Astrocyte of the spinal cord (primary cell): ENCODE results near the gene ANKRD45.
"Not testable (repeated sequence)": the region's sequence is repeated elsewhere in the genome, so short reads cannot be mapped to it uniquely, and the experiment has no call there.

Experiments
- DNase-seq: peaks from one replicate; pipeline ENCODE4 v3.0.0; 2011; ENCODE audit warnings: low read depth, low spot score
- H3K4me3 ChIP-seq: 2 replicates; pipeline ENCODE4 v1.5.1; 2011; ENCODE audit warnings: low read depth, mild to moderate bottlenecking, low read length, moderate library complexity
- in situ Hi-C: cut with HindIII; loops from 2 replicates; pipeline ENCODE4 v1.10.0; 2017; ENCODE audit warnings: low sequenced_read_pairs
- TF ChIP-seq, protein P1 (sequence below): IDR thresholded peaks from 2 replicates; pipeline ENCODE4 v1.5.1; 2012; ENCODE audit warnings: low read depth, mild to moderate bottlenecking, low read length, inconsistent platforms

ANKRD45 gene

DNA sequence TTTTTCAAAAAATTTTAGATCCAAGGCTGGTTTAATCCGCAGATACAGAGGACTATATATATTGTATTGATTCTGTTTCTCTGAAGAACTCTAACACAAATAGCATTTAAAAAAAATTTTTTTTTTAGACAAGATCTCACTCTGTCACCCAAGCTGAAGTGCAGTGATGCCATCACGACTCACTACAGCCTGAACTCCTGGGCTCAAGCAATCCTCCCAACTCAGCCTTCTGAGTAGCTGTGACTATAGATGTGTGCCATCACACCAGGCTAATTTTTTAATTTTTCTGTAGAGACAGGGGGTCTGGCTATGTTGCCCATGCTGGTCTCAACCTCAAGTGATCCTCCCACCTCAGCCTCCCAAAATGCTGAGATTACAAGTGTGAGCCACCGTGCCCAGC is 3.0 kb downstream of the ANKRD45 start:
- no peak for DNase-seq
- no peak overlapping the region for H3K4me3 ChIP-seq
- in situ Hi-C loops: no loop called here
- TF ChIP-seq, protein P1, sequence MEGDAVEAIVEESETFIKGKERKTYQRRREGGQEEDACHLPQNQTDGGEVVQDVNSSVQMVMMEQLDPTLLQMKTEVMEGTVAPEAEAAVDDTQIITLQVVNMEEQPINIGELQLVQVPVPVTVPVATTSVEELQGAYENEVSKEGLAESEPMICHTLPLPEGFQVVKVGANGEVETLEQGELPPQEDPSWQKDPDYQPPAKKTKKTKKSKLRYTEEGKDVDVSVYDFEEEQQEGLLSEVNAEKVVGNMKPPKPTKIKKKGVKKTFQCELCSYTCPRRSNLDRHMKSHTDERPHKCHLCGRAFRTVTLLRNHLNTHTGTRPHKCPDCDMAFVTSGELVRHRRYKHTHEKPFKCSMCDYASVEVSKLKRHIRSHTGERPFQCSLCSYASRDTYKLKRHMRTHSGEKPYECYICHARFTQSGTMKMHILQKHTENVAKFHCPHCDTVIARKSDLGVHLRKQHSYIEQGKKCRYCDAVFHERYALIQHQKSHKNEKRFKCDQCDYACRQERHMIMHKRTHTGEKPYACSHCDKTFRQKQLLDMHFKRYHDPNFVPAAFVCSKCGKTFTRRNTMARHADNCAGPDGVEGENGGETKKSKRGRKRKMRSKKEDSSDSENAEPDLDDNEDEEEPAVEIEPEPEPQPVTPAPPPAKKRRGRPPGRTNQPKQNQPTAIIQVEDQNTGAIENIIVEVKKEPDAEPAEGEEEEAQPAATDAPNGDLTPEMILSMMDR: no peak

DNA sequence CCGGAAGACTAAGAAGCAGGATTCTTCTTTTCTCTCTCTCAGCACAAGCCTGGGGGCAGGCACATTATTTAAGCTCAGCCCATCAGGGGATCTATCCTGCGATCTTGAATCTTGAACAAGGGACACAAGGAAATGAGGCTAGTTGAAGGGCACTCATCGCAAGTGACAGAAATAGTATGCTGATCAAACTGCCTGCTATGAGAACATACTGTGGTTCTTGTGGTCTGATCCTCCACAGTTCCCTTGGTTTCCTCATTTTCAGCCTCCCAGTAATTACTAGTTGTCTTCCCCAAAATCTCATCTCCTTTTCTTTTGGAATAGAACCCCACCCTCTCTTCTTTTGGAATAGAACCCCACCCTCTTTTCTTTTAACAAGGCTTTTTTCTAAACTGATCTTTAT is 6.5 kb downstream of the ANKRD45 start:
- in situ Hi-C loops: no loop called here
- no peak for DNase-seq
- TF ChIP-seq, protein P1: no peak
- H3K4me3 ChIP-seq: no peak overlapping the region

DNA sequence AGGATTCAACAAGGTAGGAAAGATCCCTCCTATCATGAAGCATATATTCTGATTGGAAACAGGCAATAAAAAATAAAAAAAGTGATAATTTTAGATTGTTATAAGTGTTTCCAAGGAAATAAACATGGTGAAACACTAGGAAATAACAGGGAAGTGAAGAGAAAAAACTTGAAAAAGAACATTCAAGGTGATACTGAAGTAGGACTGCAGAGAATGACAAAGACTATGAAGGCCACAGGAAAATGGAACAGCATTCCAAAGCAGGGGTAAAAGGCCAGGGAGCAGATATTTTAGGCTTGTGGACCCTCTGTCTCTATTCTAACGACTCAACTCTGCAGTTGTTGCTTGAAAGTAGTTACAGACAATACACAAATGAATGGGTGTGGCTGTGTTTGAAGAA is 7.9 kb downstream of the ANKRD45 start:
- no peak overlapping the region for H3K4me3 ChIP-seq
- no peak for DNase-seq
- TF ChIP-seq, protein P1: no peak
- in situ Hi-C loops: no loop called here

DNA sequence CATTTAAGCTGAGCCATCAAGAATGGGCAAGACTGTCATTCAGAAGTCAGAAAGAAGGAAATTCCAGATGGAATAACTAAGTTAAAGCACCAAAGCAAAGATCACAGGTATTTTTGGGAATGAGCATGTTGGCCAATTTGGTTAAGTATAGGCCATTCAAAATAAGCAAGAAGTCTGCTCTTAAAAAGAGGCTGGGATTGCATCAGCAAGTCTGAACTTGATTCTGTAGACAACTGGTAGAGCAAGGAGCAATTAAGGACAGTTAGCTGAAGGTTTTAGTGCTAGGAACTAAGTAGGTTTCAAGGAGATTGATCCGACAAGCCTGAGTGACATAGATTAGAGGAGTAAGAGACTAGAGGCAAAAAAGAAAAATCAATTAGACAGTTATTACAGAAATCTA is 8.4 kb downstream of the ANKRD45 start:
- H3K4me3 ChIP-seq: no peak overlapping the region
- in situ Hi-C loops: no loop called here
- DNase-seq: no peak
- TF ChIP-seq, protein P1: no peak

DNA sequence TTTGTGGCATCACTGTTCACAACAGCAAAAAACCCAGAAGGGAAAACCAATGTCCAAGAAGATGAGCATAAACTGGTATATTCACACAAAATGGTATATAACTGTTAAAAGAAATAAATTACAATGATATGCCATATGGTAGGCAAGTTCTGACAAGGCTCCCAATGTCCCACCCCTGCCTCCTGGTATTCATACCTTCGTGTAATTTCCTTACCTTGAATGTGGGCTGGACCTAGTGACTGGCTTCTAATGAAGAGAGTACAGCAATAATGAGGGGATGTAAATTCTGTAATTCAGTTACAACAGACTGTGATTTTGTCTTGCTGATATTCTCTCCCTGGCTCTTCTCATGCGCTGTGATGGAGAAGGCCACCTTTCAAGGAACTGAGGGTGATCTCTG is 9.3 kb downstream of the ANKRD45 start:
- H3K4me3 ChIP-seq: no peak overlapping the region
- TF ChIP-seq, protein P1: no peak
- DNase-seq: no peak
- in situ Hi-C loops: no loop called here

DNA sequence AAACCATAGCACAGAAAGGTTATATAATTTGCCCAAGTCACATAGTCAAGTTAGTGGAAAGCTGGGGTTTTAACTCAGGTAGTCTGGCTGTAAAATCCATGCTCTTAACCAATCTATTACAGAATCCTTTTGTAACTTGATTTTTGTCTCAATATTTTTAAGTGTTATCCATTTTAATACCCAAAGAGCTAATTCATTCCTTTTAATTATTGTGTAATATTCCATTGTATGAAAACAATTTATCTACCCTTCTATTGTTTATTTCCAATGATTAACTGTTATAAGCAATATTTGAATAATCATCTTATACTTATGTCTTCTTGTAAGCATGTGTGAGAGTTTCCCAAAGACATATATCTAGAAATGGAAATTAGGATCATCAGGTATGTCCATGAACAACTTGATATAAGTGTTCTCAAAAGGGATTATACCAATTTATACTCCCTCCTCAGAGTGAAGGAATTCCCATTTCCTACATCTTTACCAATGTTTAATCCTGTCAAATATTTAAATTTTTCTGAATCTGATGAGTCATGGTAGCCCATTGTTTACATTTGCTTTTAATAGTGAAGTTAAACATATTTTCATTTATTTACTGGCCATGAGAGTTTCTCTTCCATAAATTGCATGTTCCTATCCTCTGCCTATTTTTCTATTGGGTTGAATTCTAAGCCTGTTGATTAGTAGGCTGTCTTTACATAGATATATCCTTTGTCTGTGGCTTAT is 20.6 kb downstream of the ANKRD45 start:
- in situ Hi-C loops: no loop called here
- TF ChIP-seq, protein P1: no peak
- no peak overlapping the region for H3K4me3 ChIP-seq
- no peak for DNase-seq

DNA sequence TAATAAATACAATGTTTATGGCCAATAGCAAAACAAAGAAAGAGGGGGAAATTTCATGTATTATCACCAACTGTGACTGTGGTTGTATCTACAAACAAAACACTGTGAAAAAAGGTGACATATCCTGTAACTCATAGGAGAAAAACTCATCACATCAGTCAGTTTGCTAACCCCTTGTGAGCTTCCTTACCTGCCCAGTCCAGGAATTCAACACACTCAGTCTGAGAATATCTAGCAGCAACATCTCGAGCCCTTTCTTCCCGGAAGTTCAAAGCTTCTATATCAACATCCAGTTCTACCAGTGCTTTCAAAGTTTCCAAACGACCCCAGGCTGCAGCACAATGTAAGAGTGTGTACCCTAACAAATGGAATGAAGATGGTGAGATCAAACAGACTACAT is 23.0 kb downstream of the ANKRD45 start:
- DNase-seq: no peak
- in situ Hi-C loops: no loop called here
- TF ChIP-seq, protein P1: no peak
- no peak overlapping the region for H3K4me3 ChIP-seq

DNA sequence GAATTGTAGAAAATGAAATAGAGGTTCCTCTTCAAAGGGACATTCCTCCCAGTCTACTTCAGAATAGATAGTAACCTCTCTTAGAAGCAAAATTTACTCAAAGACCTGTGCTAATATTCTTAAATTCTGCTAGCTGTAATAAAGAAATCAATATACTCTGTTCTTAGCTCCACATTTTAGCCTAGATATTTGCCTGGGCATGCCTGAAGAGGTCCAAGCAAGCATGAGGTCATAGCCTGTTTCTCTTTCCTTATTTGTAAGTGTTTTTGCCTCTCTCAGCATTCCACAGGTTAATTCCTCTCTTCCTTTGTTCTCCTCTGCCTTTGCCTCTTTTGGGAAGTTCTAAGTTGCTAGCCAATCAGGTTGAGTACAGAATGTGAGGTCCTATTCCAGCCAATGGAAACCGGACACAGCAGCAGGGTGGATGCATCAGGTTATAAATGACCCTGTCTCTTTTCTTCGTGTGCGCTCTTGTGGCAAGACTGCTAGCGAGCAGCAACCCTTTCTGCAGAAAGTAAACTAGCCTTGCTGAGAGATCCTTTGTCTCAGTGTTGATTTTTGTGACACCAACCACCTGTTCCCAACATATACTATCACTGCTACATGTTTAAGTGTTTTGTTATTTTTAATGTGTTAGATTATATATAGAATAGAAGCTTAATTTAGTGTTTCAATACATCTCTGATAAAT is 27.1 kb downstream of the ANKRD45 start:
- H3K4me3 ChIP-seq, in situ Hi-C loops, DNase-seq: not testable (repeated sequence)
